GM12892 (cell line): ENCODE data around the gene MTMR10.

Source experiments
- POLR2A ChIP-seq: IDR thresholded peaks from 2 replicates; pipeline ENCODE4 v1.6.1; 2011; ENCODE audit warnings: low read depth, low read length, control low read depth
- POLR2AphosphoS5 ChIP-seq: IDR thresholded peaks from 2 replicates; pipeline ENCODE4 v1.6.1; 2011; ENCODE audit warnings: low read depth, low read length, control low read depth

DNA sequence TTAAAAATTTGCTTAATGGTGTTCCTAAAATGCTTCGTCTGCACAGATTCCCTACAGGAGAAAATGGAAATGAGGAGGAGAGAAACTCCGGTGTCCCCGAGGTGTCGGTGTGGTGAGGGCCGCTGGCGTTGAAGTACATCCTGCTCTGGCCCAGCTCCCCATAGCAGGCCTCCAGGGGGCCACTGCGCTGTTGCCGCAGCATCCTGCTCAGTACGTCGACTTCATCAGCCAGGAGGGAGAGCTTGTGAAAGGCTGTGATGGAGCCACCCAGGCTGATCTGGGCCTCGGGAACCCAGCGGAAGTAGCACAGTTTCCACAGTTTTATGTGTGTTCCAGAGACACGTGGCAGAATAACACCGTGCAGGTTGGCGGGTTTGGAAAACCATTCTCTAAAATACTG is 49.9 kb downstream of the MTMR10 start:
- TF ChIP-seq POLR2AphosphoS5 (no peak), POLR2A (no peak)
